Tibial nerve (tissue), 4 donors: ENCODE results near the gene ICAM5.

Experiments used
- CTCF ChIP-seq, 5 experiments: fragments of 200-600 bp in 3 of 5; fragments of 450-650 bp in 2 of 5; sonication (generic) in 3 of 5; IDR thresholded peaks; one replicate each; pipeline ENCODE4 v1.5.1; 2016 to 2019; ENCODE audit warnings: antibody characterized with exemption in 5 of 5, mild to moderate bottlenecking in 3 of 5, moderate library complexity in 2 of 5
- EP300 ChIP-seq, 2 donors: sonication (generic); formaldehyde crosslinking; IDR thresholded peaks; one replicate each; pipeline ENCODE4 v1.6.1; 2017; ENCODE audit warnings: antibody characterized with exemption in 2 of 2, mild to moderate bottlenecking in 1 of 2
- POLR2A ChIP-seq, 2 donors: fragments of 450-650 bp; IDR thresholded peaks; one replicate each; pipeline ENCODE4 v1.6.1; 2017; ENCODE audit warnings: antibody characterized with exemption in 2 of 2, mild to moderate bottlenecking in 2 of 2, moderate library complexity in 2 of 2

- no peak for TF ChIP-seq CTCF (IDR thresholded peaks at IDR 0.05)
- no peak for TF ChIP-seq POLR2A (IDR thresholded peaks at IDR 0.05)
- TF ChIP-seq EP300 (IDR thresholded peaks at IDR 0.05): no peak
These were observed 5.4 kb upstream of the ICAM5 start for GRCh38 chr19:10284065-10284959.
